ENCODE measurements around the gene INF2.

DNA sequence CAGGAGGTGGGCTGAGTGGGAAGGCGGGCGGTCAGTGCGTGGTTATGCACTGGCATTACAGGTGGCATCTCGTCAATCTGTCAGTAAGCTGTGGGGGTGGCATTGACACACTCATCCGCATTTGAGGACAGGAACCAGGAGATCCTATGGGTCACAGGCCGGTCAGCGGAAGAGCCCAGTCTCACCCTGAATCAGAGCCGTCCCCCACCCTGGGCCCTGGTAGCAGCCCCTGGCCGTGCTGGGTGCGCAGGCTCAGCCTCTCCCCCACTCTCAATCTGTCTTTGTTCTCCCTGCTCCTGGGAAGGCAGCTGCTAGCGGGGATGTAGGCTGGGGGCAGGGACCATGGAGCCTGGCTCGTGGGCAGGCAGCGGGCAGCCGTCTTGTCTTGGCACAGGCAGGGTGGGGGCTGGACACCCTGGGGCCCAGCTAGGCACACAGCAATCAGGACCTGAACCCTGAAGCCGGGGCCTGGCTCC is 5.1 kb downstream of the INF2 start:
- TF ChIP-seq CTCF (conservative IDR thresholded peaks at IDR 0.05; ENCODE audit: low read depth, low read length) = no peak
- TF ChIP-seq EZH2 (IDR thresholded peaks at IDR 0.05; ENCODE audit: borderline replicate concordance, low read depth, low read length, poor library complexity, severe bottlenecking) = no peak
